ENCODE measurements around the gene DHTKD1. TPM values are rescaled to one million over a fixed set of nuclear protein-coding genes. Genes with fewer than 3 reads are reported as not detected.

The DHTKD1 gene
- total RNA-seq, 1 donor from 2014 or later, result 39.6 TPM

DNA sequence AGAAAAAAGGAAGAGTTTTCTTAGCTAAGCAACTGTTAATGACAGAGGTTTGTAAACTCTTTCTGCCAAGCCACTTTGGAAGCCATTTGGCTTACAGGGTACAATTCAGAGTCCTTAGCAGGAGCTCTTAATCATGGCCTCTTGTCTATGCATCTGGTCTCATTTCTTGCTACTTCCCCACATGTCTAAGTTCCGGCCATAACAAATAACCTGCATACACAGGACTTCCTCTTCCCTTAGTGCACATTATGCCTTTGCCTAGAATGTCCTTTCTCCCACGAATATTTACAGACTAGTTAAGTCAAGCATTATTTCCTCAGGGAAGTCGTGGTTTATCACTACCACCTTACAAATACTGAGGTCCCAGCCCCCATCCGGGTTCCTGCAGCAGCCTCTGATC, 17.5 kb upstream of the DHTKD1 start:
- Mint-ChIP-seq H3K27ac (ENCODE audit: unreplicated experiment) (no peak overlapping the region), H3K36me3 (ENCODE audit: unreplicated experiment) (no peaks in the 10 kb centered on the region), H3K4me3 (ENCODE audit: unreplicated experiment) (no peak overlapping the region), H3K9me3 (ENCODE audit: unreplicated experiment) (peaks cover 5% of the 10 kb centered on the region), H3K4me1 (ENCODE audit: low read depth, unreplicated experiment) (peaks cover 2% of the 10 kb centered on the region), H3K27me3 (ENCODE audit: unreplicated experiment) (peaks cover 3% of the 10 kb centered on the region)
- DNase-seq, result no peak
- TF ChIP-seq CTCF (IDR thresholded peaks at IDR 0.05; ENCODE audit: partially characterized antibody, unreplicated experiment), result no peak

DNA sequence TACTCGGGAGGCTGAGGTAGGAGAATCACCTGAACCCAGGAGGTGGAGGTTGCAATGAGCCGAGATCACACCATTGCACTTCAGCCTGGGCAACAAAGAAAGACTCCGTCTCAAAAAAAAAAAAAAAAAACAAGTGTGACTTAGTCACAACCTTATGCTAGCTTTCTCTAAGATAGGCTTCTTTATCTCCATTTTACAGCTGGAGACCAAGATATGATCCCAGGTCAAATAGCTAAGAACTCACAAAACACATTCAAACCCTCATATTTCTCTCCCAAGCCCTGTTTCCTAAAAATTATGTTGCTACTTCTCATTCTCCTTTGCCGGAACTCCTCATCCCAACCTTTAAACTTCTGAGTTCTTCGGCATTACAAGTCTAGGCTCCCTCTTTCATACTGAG, 13.0 kb upstream of the DHTKD1 start:
- no peak for DNase-seq
- no peak overlapping the region for H3K4me3 Mint-ChIP-seq (ENCODE audit: unreplicated experiment)
- no peak for TF ChIP-seq CTCF (IDR thresholded peaks at IDR 0.05; ENCODE audit: partially characterized antibody, unreplicated experiment)
- no peaks in the 10 kb centered on the region for H3K4me1 Mint-ChIP-seq (ENCODE audit: low read depth, unreplicated experiment)
- peaks cover 3% of the 10 kb centered on the region for H3K27me3 Mint-ChIP-seq (ENCODE audit: unreplicated experiment)
- H3K27ac Mint-ChIP-seq (ENCODE audit: unreplicated experiment), result no peak overlapping the region
- no peaks in the 10 kb centered on the region for H3K36me3 Mint-ChIP-seq (ENCODE audit: unreplicated experiment)
- H3K9me3 Mint-ChIP-seq (ENCODE audit: unreplicated experiment), result peaks cover 2% of the 10 kb centered on the region

- Mint-ChIP-seq H3K4me1 (ENCODE audit: low read depth, unreplicated experiment) (no peaks in the 10 kb centered on the region), H3K27ac (ENCODE audit: unreplicated experiment) (no peak overlapping the region), H3K27me3 (ENCODE audit: unreplicated experiment) (peaks cover 3% of the 10 kb centered on the region), H3K36me3 (ENCODE audit: unreplicated experiment) (no peaks in the 10 kb centered on the region), H3K4me3 (ENCODE audit: unreplicated experiment) (no peak overlapping the region), H3K9me3 (ENCODE audit: unreplicated experiment) (peaks cover 2% of the 10 kb centered on the region)
- no peak for TF ChIP-seq CTCF (IDR thresholded peaks at IDR 0.05; ENCODE audit: partially characterized antibody, unreplicated experiment)
- no peak for DNase-seq
Measured at GRCh38 chr10:12056748-12057147, 12.0 kb upstream of the DHTKD1 start.

DNA sequence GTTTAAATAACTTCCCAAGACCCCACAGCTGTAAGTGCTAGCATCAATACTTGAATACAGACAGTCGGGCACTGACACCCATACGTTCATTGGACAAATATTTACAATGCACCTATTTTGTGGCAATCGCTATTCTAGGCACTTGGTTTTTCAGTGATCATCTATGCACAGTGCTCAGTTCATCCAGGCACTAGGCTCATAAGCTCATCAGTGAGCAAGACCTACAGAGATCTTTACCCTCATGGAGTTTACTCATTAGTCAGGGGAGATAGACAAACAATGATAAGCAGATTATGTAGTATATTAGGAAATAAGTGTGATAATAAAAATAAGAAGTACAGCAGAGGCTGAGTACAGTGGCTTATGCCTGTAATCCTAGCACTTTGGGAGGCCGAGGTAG, 7.6 kb upstream of the DHTKD1 start:
- DNase-seq, result no peak
- peaks cover 2% of the 10 kb centered on the region for H3K9me3 Mint-ChIP-seq (ENCODE audit: unreplicated experiment)

More for the DNA sequence above, 7.6 kb upstream of the DHTKD1 start:
- Mint-ChIP-seq H3K36me3 (ENCODE audit: unreplicated experiment) (no peaks in the 10 kb centered on the region), H3K4me3 (ENCODE audit: unreplicated experiment) (no peak overlapping the region), H3K27me3 (ENCODE audit: unreplicated experiment) (no peaks in the 10 kb centered on the region), H3K27ac (ENCODE audit: unreplicated experiment) (no peak overlapping the region), H3K4me1 (ENCODE audit: low read depth, unreplicated experiment) (no peaks in the 10 kb centered on the region)
- no peak for TF ChIP-seq CTCF (IDR thresholded peaks at IDR 0.05; ENCODE audit: partially characterized antibody, unreplicated experiment)
